ENCODE results near the gene LILRB3.
A peak's percentile ranks its signal among the peaks of the same experiment; 100 is the strongest.
"Not testable (repeated sequence)": the region's sequence is repeated elsewhere in the genome, so short reads cannot be mapped to it uniquely, and the experiment has no call there.

The LILRB3 gene

DNA sequence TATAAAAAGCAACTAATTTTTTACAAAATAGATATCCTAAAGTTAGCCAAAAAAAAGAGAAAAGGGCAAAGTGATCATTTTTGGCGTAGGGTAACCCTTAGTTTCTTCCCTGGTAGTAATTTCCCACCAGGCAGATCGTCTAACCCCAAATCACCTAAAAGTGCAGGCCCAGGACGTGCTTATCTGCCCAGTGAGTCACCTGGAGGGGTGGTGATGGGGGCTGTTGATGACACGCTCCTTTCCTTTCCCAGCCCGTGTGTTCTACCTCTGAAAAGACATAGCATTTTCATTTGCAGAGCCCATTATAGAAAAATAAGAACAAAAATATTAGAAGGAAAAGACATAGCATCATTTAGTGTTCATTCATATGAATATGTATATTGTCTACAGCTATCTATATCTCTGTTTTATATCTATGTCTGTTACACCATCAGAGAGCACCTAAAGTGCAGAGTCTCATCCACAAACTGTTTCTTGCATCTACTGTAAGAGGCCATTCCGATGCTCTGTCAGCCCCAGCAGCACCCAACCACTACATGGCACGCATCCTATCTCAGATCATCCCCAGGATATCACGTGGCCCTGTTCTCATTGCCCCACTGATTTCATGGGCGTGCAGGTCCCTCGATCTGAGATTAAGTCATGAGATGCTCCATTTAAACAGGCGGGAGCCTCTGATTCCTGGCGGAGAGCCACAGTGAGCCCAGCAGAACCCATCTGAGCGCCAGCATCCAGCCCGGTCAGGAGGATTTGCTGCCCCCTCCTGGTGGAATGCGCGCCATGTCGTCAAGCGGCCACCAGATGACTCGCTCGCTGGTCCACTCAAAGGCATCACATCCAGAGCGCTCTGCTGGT is 8.5 kb upstream of the LILRB3 start:
- H3K27me3 Mint-ChIP-seq (ENCODE audit: low read depth, poor library complexity) = peaks cover 59% of the 10 kb centered on the region
- H3K9me3 Mint-ChIP-seq = peaks cover 41% of the 10 kb centered on the region
- no peak overlapping the region for H3K4me3 Mint-ChIP-seq
- peaks cover 11% of the 10 kb centered on the region for H3K36me3 Mint-ChIP-seq (ENCODE audit: low read depth)
- H3K27ac Mint-ChIP-seq = no peak overlapping the region
- peaks cover 5% of the 10 kb centered on the region for H3K4me1 Mint-ChIP-seq
- peak; percentile 96 for DNase-seq
- TF ChIP-seq CTCF (IDR thresholded peaks at IDR 0.05) = peak; percentile 98

- Mint-ChIP-seq H3K4me1 (peaks cover 11% of the 10 kb centered on the region), H3K27me3 (ENCODE audit: low read depth, poor library complexity) (peaks cover 58% of the 10 kb centered on the region), H3K27ac (no peak overlapping the region), H3K36me3 (ENCODE audit: low read depth) (peaks cover 11% of the 10 kb centered on the region), H3K9me3 (peaks cover 38% of the 10 kb centered on the region), H3K4me3 (no peak overlapping the region)
- TF ChIP-seq CTCF (IDR thresholded peaks at IDR 0.05) = no peak
- no peak for DNase-seq
Measured at GRCh38 chr19:54230031-54230430, 7.2 kb upstream of the LILRB3 start.

GRCh38 chr19:54229146-54229545 is 6.3 kb upstream of the LILRB3 start:
- Mint-ChIP-seq H3K9me3 (peaks cover 29% of the 10 kb centered on the region), H3K27ac (no peak overlapping the region), H3K4me1 (peaks cover 12% of the 10 kb centered on the region), H3K4me3 (no peak overlapping the region), H3K36me3 (ENCODE audit: low read depth) (peaks cover 11% of the 10 kb centered on the region), H3K27me3 (ENCODE audit: low read depth, poor library complexity) (peaks cover 50% of the 10 kb centered on the region)
- no peak for DNase-seq
- TF ChIP-seq CTCF (IDR thresholded peaks at IDR 0.05) = no peak

GRCh38 chr19:54224619-54225018 is 1.8 kb upstream of the LILRB3 start:
- H3K27ac Mint-ChIP-seq = not testable (repeated sequence)

GRCh38 chr19:54223937-54224281 is 1.1 kb upstream of the LILRB3 start:
- not testable (repeated sequence) for H3K4me3 Mint-ChIP-seq; DNase-seq; H3K36me3 Mint-ChIP-seq (ENCODE audit: low read depth)
- Mint-ChIP-seq H3K9me3 (peaks cover 21% of the 10 kb centered on the region), H3K27me3 (ENCODE audit: low read depth, poor library complexity) (peaks cover 16% of the 10 kb centered on the region), H3K27ac (peak overlapping the region; percentile 33), H3K4me1 (peaks cover 45% of the 10 kb centered on the region)

More at GRCh38 chr19:54224619-54225018, 1.8 kb upstream of the LILRB3 start:
- Mint-ChIP-seq H3K4me1 (peaks cover 40% of the 10 kb centered on the region), H3K9me3 (peaks cover 27% of the 10 kb centered on the region), H3K36me3 (ENCODE audit: low read depth) (peaks cover 11% of the 10 kb centered on the region), H3K27me3 (ENCODE audit: low read depth, poor library complexity) (peaks cover 22% of the 10 kb centered on the region)
- not testable (repeated sequence) for H3K4me3 Mint-ChIP-seq, DNase-seq

GRCh38 chr19:54223277-54223936 is 600 bp upstream of the LILRB3 start:
- H3K27ac Mint-ChIP-seq = peak overlapping the region; percentile 40
- peak overlapping the region; percentile 50 for H3K4me3 Mint-ChIP-seq
- not testable (repeated sequence) for DNase-seq; H3K36me3 Mint-ChIP-seq (ENCODE audit: low read depth)
- peaks cover 16% of the 10 kb centered on the region for H3K9me3 Mint-ChIP-seq
- H3K27me3 Mint-ChIP-seq (ENCODE audit: low read depth, poor library complexity) = peaks cover 11% of the 10 kb centered on the region
- H3K4me1 Mint-ChIP-seq = peaks cover 50% of the 10 kb centered on the region

- H3K9me3 Mint-ChIP-seq; DNase-seq; H3K4me3 Mint-ChIP-seq; H3K27ac Mint-ChIP-seq; H3K36me3 Mint-ChIP-seq (ENCODE audit: low read depth): not testable (repeated sequence)
- peaks cover 11% of the 10 kb centered on the region for H3K27me3 Mint-ChIP-seq (ENCODE audit: low read depth, poor library complexity)
- H3K4me1 Mint-ChIP-seq = peaks cover 64% of the 10 kb centered on the region
Measured at GRCh38 chr19:54221947-54222346, 860 bp downstream of the LILRB3 start.

DNA sequence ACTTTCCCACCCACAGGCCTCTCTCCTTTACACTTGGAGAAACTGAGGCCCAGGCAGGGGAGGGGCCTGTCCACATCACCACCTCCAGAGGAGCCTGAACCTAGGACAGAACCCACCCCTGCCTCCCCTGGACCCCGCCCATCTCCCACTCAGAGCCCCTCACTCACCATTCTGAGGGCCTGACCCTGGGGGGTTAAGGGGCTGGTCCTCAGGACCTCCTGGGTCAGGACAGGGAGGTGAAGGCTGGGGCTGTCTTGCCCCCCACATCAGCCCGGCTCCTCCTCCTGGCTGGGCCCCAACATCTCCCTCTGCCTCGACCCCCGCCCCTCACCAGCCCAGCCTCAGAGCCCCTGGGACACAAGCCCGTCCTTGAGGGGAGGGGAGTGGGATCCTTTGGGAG is 3.1 kb downstream of the LILRB3 start:
- H3K36me3 Mint-ChIP-seq (ENCODE audit: low read depth) = peaks cover 13% of the 10 kb centered on the region
- H3K4me3 Mint-ChIP-seq = not testable (repeated sequence)

More for the DNA sequence above, 3.1 kb downstream of the LILRB3 start:
- not testable (repeated sequence) for DNase-seq; H3K27ac Mint-ChIP-seq; H3K27me3 Mint-ChIP-seq (ENCODE audit: low read depth, poor library complexity)
- Mint-ChIP-seq H3K9me3 (peaks cover 10% of the 10 kb centered on the region), H3K4me1 (peaks cover 65% of the 10 kb centered on the region)

Data from nephron progenitor cell (in vitro differentiated cells).